GM12801 (cell line): ENCODE results near the gene USP19.

Experiments used
- TF ChIP-seq, protein P1 (sequence below): IDR thresholded peaks from one replicate; pipeline ENCODE4 v1.5.1; 2011; ENCODE audit warnings: control low read depth; ENCODE audit not compliant: insufficient read length; ENCODE audit errors: extremely low read depth

The USP19 gene

DNA sequence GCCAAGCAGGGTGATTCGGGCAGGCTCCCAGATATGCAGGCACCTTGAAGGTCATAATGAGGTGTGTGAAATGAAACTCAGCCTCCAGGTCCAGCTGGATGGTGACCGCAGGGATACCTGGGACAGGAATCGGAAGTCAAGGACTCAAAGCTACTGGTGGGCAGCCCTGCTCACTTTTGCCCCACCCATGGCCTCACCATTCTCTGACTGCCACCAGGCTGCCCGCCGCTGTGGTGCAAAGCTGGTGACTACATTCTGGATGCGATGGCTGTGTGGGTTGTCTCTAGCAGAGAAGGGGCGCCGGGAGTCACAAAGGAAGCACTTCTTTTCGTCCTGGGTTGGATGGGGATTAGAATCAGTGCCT, 11.4 kb upstream of the USP19 start:
- TF ChIP-seq, protein P1, sequence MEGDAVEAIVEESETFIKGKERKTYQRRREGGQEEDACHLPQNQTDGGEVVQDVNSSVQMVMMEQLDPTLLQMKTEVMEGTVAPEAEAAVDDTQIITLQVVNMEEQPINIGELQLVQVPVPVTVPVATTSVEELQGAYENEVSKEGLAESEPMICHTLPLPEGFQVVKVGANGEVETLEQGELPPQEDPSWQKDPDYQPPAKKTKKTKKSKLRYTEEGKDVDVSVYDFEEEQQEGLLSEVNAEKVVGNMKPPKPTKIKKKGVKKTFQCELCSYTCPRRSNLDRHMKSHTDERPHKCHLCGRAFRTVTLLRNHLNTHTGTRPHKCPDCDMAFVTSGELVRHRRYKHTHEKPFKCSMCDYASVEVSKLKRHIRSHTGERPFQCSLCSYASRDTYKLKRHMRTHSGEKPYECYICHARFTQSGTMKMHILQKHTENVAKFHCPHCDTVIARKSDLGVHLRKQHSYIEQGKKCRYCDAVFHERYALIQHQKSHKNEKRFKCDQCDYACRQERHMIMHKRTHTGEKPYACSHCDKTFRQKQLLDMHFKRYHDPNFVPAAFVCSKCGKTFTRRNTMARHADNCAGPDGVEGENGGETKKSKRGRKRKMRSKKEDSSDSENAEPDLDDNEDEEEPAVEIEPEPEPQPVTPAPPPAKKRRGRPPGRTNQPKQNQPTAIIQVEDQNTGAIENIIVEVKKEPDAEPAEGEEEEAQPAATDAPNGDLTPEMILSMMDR = no peak

DNA sequence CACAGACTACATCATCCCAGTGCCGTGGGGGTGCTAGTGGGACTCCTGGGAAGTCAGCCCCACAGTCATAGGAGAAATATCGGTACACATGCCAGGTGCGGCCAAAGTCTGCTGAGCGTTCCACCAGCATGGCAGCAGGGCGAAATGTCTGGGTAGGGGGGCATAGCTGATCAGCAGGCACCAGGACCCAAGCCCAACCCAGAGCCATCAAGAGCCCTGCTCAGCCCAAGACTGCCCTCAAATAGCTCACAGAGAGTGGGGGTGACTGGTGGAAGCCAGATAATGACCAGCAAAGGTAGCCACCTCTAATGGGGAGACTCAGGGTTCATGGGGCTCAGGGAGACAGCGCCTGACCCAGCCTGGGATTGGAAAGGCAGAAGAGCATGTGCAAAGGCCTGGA, 11.0 kb upstream of the USP19 start:
- TF ChIP-seq, protein P1 = no peak

DNA sequence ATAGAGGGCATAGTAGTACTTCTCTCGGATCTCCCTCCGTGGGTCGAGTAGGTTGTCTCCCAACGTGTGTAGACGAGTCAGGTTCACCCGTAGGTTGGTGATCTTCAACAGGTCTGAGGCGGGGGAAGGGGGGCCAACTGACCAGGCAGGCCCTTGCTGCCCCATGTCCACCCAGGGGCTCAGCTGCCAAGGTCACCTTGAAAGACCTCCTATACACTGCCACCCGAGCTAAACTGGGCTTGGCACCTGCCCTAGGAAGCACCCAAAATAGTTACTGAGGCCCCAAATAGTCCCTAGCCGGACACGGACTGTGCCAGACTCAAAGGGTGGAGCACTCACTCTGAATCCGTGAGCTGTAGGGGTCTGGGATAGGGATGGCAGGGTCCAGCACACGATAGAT, 10.4 kb upstream of the USP19 start:
- TF ChIP-seq, protein P1 = no peak

DNA sequence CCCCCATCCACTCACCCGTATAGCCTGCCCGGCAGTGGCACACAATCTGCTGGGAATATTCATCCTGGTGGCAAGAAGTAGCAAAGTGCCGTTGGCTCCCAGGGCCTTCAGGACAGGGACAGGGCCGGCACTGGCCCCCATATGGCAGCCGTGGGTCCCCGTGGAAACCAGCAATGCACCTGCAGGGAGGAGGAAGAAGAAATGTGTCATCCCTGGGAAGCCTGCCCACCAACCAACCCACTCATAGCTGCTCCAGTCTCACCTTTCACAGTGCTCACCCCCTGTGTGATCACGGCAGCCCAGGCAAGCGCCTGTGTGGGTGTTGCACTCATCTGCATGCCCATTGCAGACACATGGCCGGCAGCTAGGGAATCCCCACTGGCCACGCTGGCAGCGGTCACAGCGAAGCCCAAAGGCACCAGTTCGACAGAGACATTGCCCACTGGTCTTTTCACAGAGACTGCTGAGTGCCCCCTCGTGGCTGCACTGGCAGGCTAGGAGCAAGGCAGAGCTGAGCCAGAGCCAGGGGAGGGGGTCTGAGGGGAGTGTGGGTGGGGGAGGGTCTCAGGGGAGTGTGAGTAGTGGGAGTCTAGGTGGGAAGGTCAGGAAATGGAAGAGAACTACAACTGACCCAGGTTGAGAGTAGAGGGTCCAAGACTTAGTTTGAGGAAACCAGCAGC, 4.5 kb upstream of the USP19 start:
- TF ChIP-seq, protein P1 = no peak

DNA sequence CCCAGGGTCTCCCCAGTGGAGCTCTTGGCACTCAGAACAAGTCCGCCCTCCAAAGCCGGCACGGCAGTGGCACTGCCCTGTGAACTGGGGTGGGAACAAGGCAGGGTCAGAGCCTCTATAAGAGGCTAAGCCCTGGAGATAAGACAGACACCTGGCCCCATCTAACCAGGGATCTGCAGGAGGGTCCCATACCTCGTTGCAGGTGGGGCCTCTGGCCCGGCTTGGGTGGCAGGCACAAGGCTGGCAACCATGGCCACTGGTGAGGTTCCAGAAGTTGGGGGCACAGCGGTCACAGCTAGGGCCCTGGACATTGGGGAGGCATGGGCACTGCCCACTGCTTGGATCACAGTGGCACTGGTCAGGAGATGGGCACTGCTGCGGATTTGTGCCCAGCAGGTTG, 3.6 kb upstream of the USP19 start:
- TF ChIP-seq, protein P1 = no peak

DNA sequence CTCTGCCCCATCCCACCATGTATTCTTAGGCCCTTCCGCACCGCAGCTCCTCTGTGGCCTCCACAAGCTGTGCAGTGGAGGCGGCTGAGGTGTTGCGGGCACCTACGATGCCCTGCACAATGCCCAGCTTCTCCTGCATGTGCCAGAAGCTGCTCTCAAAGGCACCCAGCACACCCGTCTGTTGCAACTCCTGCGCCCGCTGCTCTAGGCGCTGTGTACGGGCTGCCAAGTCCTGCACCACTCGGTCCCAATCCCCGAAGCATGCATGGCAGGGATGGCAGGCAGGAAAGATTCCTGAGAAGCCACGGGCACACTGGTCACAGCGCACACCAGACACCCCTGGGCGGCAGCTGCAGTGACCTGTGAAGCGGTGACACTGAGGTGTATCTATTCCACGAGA, 3.1 kb upstream of the USP19 start:
- TF ChIP-seq, protein P1 = no peak

DNA sequence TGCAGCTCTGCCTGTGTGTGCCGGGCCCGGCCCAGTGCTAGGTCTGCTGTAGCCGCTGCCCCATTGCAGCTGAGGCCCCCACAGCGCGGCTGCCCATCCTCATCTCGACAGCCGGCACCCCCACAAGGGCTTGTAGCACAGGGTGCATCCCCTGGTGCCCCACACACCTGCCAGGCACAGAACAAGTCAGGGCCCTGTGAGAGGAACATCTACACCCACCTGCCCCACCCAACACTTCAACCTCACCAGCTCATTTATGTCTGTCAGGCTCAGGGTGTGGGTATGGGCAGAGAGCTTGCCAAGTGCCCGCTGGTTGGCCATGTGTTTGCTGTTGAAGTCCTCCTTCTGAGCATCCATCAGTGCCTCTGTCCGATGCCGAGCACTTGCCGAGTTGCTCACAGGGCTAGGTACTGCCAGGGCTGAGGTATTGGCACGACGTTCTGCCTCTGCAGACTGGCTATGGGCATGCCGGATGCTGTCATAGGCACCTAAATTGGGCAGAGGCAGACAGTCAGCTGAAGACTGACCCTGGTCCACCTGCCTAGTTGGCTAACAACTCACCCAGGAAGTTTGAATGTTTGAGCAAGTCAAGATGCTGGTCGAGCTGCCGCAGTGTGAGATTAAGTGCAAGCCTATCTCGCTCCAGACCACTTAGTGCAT, 2.4 kb upstream of the USP19 start:
- TF ChIP-seq, protein P1 = no peak
